ENCODE data around the gene NKTR.

DNA sequence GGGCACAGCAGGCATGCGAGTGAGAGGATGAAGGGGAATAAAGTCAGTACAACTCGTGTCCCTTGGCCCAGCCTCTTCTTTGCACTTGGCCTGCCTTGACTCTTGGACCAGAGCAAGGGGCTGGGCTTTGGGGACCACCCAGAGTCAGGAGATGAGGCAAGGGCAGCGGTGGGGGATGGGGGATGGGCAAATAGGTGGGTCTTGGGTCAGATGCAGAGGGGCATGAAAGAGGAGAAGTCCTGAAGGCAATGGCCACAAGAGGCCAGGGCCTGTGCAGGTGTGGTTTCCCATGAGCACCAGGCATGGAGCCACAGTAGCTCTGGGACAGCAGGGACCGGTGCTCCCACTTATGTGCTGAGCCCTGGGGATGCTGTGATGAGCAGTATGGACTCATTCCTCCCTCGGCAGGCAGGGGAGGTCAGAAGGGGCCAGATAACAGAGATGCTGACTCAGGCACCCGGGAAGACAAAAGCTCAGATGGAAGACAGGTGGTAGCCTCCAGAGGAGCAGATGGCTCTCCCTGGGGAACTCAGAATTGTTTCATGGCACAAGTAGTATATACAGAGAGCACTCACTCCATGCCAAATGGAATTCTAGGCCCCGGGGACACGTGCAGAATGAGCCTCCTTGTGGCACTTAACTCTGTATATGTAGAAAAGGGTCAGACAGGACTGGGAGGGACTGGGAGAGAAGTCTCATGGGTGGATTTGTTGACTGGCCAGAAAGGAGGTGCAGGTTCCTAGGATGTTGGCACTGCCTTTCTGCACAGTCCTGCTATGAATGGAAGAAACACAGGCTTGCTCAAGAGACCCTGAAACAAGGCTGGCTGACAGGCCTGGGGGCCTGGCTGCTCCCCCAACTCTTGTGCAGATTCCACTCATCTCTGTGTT lies 67.3 kb downstream of the NKTR start:
- TF ChIP-seq EZH2phosphoT487 (IDR thresholded peaks at IDR 0.05; ENCODE audit: low read depth, severe bottlenecking, unreplicated experiment): no peak
- TF ChIP-seq, protein P1, sequence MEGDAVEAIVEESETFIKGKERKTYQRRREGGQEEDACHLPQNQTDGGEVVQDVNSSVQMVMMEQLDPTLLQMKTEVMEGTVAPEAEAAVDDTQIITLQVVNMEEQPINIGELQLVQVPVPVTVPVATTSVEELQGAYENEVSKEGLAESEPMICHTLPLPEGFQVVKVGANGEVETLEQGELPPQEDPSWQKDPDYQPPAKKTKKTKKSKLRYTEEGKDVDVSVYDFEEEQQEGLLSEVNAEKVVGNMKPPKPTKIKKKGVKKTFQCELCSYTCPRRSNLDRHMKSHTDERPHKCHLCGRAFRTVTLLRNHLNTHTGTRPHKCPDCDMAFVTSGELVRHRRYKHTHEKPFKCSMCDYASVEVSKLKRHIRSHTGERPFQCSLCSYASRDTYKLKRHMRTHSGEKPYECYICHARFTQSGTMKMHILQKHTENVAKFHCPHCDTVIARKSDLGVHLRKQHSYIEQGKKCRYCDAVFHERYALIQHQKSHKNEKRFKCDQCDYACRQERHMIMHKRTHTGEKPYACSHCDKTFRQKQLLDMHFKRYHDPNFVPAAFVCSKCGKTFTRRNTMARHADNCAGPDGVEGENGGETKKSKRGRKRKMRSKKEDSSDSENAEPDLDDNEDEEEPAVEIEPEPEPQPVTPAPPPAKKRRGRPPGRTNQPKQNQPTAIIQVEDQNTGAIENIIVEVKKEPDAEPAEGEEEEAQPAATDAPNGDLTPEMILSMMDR (IDR thresholded peaks at IDR 0.05; ENCODE audit: poor library complexity): no peak
